Measurements from ENCODE around the gene COQ2. TPM values are rescaled to one million over a fixed set of nuclear protein-coding genes. Genes with fewer than 3 reads are reported as not detected.
"Not testable (repeated sequence)": the region's sequence is repeated elsewhere in the genome, so short reads cannot be mapped to it uniquely, and the experiment has no call there.

COQ2 gene, protein sequence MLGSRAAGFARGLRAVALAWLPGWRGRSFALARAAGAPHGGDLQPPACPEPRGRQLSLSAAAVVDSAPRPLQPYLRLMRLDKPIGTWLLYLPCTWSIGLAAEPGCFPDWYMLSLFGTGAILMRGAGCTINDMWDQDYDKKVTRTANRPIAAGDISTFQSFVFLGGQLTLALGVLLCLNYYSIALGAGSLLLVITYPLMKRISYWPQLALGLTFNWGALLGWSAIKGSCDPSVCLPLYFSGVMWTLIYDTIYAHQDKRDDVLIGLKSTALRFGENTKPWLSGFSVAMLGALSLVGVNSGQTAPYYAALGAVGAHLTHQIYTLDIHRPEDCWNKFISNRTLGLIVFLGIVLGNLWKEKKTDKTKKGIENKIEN
- polyA plus RNA-seq: 10 to 100 TPM in 1 of 3 donors, 1 to 10 TPM in 2; 4.2 to 10.9 (median 7.2) TPM

GRCh38 chr4:83284193-83285054, at the start of gene COQ2:
TSS of gene COQ2 (minus strand) at chr4:83284798. CDS start at chr4:83284764, 34 bp downstream.
- 0 to 1% (median 0%) methylated on average over 65 to 76 of the region's 76 CpGs for WGBS, 3 donors
- H3K27ac ChIP-seq (ENCODE audit: low read depth, low read length): peak within 1 kb of the TSS; percentile 86

DNA sequence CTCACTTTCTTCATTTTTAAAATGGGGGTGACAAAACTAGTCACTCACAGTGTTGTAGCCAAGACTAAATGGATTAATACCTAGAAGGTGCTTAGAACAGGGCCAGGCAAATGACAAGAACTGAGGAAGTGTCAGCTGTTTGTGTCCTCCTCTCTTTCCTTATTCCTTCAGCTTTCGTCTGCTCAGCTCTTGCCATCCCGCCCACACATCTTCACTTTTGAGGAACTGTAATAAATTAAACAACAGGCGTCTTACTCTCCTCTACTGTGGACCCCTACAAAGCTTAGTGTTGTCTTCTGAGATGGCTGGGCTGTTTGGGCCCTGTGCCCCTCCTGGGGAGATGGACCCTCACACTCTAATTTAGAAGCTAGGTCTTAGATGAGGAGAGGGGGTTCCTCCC, 47.4 kb upstream of the COQ2 start:
- H3K27ac ChIP-seq (ENCODE audit: low read depth, low read length): no peak overlapping the region
- 46 to 88% (median 65%) methylated on average over 3 of the region's 3 CpGs for WGBS, 3 donors

DNA sequence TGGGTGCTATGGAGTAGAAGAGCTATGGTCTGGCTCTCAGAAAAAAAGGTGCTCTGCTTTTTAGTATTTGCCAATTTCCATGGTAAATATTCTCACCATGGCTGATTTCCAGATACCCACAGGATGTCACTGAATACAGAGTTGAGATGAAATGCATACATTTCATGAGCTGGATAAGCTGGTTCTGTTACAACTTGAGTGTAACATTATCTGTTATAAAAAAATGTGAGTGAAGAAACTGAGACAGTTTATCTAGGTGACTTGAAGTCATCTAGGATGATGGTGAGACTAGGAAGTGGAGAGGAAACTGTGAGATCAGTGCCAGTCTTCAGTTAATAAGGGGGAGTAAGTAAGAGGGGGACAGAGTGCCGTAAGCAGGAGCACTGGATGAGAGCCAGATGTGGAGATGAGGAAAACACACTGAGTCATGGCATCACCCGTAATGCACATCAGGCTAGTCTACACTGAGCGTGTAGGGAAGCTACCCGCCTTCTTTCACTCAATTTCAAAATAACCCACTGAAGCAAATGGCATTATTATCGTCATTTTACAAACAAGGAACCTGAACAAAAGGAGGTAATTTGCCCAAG, 45.0 kb upstream of the COQ2 start:
- WGBS, 3 donors: 53 to 84% (median 55%) methylated on average over 5 of the region's 5 CpGs
- no peak overlapping the region for H3K27ac ChIP-seq (ENCODE audit: low read depth, low read length)

DNA sequence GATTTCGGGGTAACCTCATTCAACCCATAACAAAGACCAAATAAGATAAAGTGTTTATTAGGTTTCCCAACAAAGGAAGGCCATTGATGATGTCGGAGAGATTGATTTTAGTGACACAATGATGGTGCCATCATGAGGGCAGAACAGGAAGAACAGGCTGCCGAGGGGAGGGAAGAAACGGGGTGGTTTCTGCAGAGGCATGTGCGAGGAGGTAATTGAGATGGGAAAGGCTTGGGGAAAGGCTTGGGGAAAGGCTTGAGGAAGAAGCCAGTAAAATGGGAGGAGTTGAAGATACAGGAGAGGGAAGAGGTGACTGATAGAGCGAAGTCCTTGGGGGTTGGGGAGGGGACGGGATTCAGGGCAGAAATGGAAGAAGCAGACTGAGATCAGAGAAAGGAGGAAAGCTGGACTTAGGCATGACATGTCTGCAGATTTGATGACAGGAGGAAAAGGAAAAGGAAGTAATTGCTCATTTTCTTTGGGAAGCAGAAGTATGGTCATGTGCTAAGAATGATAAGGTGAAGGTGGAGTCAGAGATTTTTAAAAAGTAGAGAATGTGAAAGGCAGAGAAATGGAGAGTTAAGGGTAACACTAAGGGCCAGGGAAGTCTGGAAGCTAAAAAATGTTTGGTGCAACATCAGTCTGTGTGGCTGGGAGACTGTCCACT, 44.1 kb upstream of the COQ2 start:
- H3K27ac ChIP-seq (ENCODE audit: low read depth, low read length): no peak overlapping the region
- 50 to 68% (median 52%) methylated on average over 7 of the region's 7 CpGs for WGBS, 3 donors

- WGBS, 3 donors: 79 to 80% (median 79%) methylated on average over 8 of the region's 8 CpGs
- no peak overlapping the region for H3K27ac ChIP-seq (ENCODE audit: low read depth, low read length)
These were observed 41.9 kb upstream of the COQ2 start for GRCh38 chr4:83326546-83326945.

DNA sequence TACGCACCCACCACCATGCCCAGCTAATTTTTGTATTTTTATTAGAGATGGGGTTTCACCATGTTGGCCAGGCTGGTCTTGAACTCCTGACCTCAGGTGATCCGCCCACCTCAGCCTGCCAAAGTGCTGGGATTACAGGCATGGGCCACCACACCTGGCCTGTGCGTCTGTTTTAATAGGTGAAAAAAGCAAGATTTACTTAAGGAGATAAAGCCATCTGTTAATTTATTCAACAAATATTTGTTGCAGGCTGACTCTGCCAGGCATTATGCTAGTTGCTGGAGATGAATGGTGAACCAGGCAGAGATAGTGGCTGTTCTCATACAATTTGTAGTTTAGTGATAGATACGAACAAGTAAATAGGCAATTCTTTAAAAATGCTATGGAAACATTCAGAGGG, 40.7 kb upstream of the COQ2 start:
- H3K27ac ChIP-seq (ENCODE audit: low read depth, low read length): not testable (repeated sequence)
- 45 to 91% (median 87%) methylated on average over 4 of the region's 4 CpGs for WGBS, 3 donors

- WGBS, 3 donors: 75 to 92% (median 91%) methylated on average over 3 of the region's 3 CpGs
- no peak overlapping the region for H3K27ac ChIP-seq (ENCODE audit: low read depth, low read length)
These were observed 38.5 kb upstream of the COQ2 start for GRCh38 chr4:83323136-83323535.

- no peak overlapping the region for H3K27ac ChIP-seq (ENCODE audit: low read depth, low read length)
- WGBS, 3 donors: 39 to 71% (median 47%) methylated on average over 5 of the region's 5 CpGs
These were observed 36.0 kb upstream of the COQ2 start for GRCh38 chr4:83320548-83320947.

DNA sequence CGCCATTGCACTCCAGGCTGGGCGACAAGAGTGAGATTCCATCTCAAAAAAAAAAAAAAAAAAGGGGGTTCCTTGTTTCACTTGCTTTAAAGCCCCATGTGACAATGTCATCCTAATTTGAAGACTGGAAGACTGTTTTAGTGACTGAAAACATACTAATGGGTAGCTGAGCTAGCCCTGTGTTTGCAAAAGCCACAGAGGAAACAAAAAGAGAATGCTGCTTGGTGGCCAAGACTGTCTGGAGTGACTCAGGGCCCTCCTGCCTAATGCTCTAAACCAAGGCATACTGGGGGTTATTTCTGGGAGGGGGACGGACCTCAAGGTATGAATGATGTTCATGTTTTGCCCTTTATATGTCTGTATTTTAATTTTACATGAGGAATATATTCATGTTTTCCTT, 34.1 kb upstream of the COQ2 start:
- H3K27ac ChIP-seq (ENCODE audit: low read depth, low read length): no peak overlapping the region
- 79 to 85% (median 80%) methylated on average over 3 of the region's 3 CpGs for WGBS, 3 donors

DNA sequence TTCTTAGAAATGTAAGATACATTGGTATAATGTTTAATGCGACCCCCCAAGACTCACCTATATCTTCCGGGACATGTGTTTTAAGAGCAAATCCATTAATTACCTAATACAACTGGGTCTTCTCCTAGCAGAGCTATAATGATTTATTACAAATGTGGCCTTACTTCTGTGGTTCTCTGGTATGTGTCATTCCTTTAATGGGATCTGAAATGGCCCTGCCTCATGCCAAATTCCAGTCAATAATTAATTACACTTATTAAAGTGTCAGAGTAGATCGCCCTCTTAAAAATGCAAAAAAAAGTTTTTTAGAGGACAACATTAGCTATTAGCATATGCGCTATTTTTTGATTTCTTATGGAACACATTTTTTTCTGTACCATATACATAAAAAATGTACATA, 33.1 kb upstream of the COQ2 start:
- WGBS, 3 donors: 68 to 86% (median 68%) methylated on average over 4 of the region's 4 CpGs
- no peak overlapping the region for H3K27ac ChIP-seq (ENCODE audit: low read depth, low read length)

GRCh38 chr4:83316459-83317165, 32.0 kb upstream of the COQ2 start:
- 72 to 83% (median 75%) methylated on average over 13 of the region's 13 CpGs for WGBS, 3 donors
- no peak overlapping the region for H3K27ac ChIP-seq (ENCODE audit: low read depth, low read length)

GRCh38 chr4:83315341-83315870, 30.8 kb upstream of the COQ2 start:
- H3K27ac ChIP-seq (ENCODE audit: low read depth, low read length): no peak overlapping the region
- WGBS, 3 donors: 88 to 95% (median 89%) methylated on average over 4 of the region's 4 CpGs

DNA sequence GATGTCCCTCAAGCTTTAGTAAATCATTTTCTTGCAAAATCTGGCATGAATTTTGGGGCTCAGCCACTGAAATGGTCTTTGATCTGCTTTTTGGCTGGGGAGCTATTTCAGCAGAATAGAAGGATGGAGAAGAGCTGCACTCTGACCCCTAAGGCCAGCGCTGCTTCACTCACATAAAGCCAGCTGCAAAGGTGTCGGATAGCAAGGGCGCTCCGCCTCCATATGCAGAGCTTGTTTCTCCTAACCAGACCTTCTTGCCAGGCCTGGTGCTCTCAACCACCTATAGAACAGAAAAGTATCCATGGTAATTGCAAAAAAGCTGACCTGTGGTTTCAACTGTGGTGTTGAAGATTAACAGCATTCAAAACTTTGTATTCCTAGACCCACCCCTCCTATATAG, 24.1 kb upstream of the COQ2 start:
- H3K27ac ChIP-seq (ENCODE audit: low read depth, low read length): no peak overlapping the region
- WGBS, 3 donors: 75 to 88% (median 85%) methylated on average over 4 of the region's 4 CpGs

- H3K27ac ChIP-seq (ENCODE audit: low read depth, low read length): no peak overlapping the region
- 78 to 85% (median 78%) methylated on average over 7 of the region's 7 CpGs for WGBS, 3 donors
These were observed 23.3 kb upstream of the COQ2 start for GRCh38 chr4:83307920-83308319.

- 89 to 97% (median 96%) methylated on average over 2 of the region's 2 CpGs for WGBS, 3 donors
- H3K27ac ChIP-seq (ENCODE audit: low read depth, low read length): no peak overlapping the region
These were observed 20.6 kb upstream of the COQ2 start for GRCh38 chr4:83305187-83305586.

DNA sequence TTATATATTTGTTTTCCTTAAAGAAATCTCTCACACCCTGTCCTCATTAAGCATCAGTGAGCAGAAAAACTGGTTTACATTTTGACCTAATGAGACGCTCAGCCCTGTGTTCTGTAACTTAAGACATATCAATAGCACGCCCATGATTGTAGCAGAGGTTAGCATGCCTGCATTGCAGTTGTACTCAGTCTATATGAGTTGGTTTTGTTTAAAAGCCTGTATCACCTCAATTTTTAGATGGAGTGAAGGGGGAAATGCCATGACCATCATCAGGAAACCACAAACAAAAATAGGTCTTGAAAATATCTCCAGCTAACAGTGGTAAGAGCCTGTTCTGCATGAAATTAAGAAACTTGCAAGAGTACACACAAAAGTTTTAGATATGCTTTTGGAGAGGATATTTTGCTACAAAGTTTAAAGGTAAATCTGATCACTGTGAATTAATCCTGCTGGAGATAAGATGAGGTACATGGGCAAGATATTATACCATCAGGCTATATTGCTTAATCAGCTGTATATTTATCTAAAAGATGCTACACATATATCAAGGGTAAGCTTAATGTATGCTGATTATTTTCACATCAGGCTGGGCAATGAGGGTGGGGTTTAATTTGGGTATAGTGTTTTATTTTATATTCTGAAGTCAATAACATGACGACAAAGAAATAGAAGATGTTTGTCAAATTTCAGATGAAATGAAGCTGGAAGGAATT, 13.1 kb upstream of the COQ2 start:
- 70 to 72% (median 70%) methylated on average over 3 of the region's 3 CpGs for WGBS, 3 donors
- no peak overlapping the region for H3K27ac ChIP-seq (ENCODE audit: low read depth, low read length)

DNA sequence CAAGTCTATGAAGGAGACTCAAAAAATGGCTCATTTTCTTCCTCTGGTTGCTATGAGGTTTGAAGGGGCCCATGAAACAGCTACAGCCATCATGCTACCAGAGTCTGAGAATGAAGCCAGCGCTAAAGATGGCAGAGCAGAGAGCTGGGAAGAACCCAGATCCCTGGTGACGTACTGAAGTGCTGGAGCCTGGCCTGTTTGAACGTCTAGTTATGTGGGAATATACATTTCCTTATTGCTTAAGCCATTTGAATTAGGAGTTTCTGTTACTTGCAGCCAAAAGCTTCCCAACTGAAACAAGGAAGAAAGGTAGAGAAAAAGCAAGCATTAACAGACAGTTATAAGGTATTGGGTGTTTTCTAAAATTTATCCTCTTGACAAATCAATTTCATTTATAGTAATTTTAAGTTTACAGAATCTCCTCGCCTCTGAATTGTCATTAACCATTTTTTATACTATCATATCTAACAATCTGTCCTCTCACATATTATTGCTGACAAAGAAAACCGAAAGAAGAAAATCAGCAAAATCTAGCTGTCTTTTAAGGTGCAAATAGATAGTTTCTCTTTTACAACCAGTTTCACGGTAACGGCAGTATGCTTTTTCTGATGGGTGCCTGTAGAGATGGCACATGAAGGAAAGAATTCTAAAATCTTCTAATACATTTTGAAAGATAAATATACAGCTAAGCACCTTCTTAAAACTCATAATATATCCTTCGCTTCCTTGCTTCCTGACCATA, 8.9 kb upstream of the COQ2 start:
- no peak overlapping the region for H3K27ac ChIP-seq (ENCODE audit: low read depth, low read length)
- 82 to 87% (median 86%) methylated on average over 8 of the region's 8 CpGs for WGBS, 3 donors

Data from adipose tissue (tissue), 3 donors.